GM23338 (cell line): ENCODE results near the gene BLACAT1. TPM values are rescaled to one million over a fixed set of nuclear protein-coding genes. Genes with fewer than 3 reads are reported as not detected.

Experiments used
- ATAC-seq: fragments of 200-7000 bp; cut with Tn5 transposase; 3 replicates; pipeline ENCODE4 v1.9.1; 2020
- DNase-seq: peaks from one replicate; pipeline ENCODE4 v3.0.0-alpha.2; 2015; ENCODE audit warnings: low spot score
- H2AFZ ChIP-seq: fragments of 200-600 bp; sonication (generic); 2 replicates; pipeline ENCODE4 v1.8.0; 2016; ENCODE audit warnings: antibody characterized with exemption, mild to moderate bottlenecking, moderate library complexity
- H3F3A ChIP-seq: fragments of 200-600 bp; sonication (generic); replicated peaks from 2 replicates; pipeline ENCODE4 v1.8.0; 2017; ENCODE audit warnings: antibody characterized with exemption, mixed run types, low read depth
- H3K27ac ChIP-seq: fragments of 200-600 bp; sonication (generic); 2 replicates; pipeline ENCODE4 v1.6.1; 2016; ENCODE audit warnings: low read depth
- H3K27me3 ChIP-seq: fragments of 200-600 bp; sonication (generic); 2 replicates; pipeline ENCODE4 v1.8.0; 2016; ENCODE audit warnings: mild to moderate bottlenecking, mixed run types, moderate library complexity; ENCODE audit not compliant: insufficient read depth
- H3K36me3 ChIP-seq: fragments of 200-600 bp; sonication (generic); 2 replicates; pipeline ENCODE4 v1.8.0; 2016; ENCODE audit warnings: mild to moderate bottlenecking; ENCODE audit not compliant: insufficient read depth
- H3K4me1 ChIP-seq: fragments of 200-600 bp; sonication (generic); 2 replicates; pipeline ENCODE4 v1.8.0; 2016; ENCODE audit warnings: mild to moderate bottlenecking, moderate library complexity; ENCODE audit not compliant: insufficient read depth
- H3K4me2 ChIP-seq: fragments of 200-600 bp; sonication (generic); 2 replicates; pipeline ENCODE4 v1.7.1; 2017; ENCODE audit warnings: mixed run types
- H3K4me3 ChIP-seq: fragments of 200-600 bp; sonication (generic); 2 replicates; pipeline ENCODE4 v1.6.1; 2016; ENCODE audit warnings: mixed run types
- H3K79me2 ChIP-seq: fragments of 200-600 bp; sonication (generic); replicated peaks from 2 replicates; pipeline ENCODE4 v1.8.0; 2017; ENCODE audit warnings: mild to moderate bottlenecking; ENCODE audit not compliant: insufficient read depth
- H3K9me2 ChIP-seq: fragments of 200-600 bp; sonication (generic); 2 replicates; pipeline ENCODE4 v1.8.0; 2017; ENCODE audit not compliant: insufficient read depth
- H4K20me1 ChIP-seq: fragments of 200-600 bp; sonication (generic); replicated peaks from 2 replicates; pipeline ENCODE4 v1.8.0; 2017; ENCODE audit warnings: mild to moderate bottlenecking; ENCODE audit not compliant: insufficient read depth
- H3K27ac Mint-ChIP-seq: 2 replicates; pipeline ENCODE4 v1.8.0; 2020; ENCODE audit warnings: inconsistent platforms, mild to moderate bottlenecking, moderate library complexity, mixed read lengths
- H3K27me3 Mint-ChIP-seq: 3 replicates; pipeline ENCODE4 v1.8.0; 2022; ENCODE audit warnings: low read depth, mild to moderate bottlenecking, moderate library complexity, mixed read lengths, inconsistent platforms; ENCODE audit not compliant: insufficient read depth, poor library complexity
- H3K36me3 Mint-ChIP-seq: 3 replicates; pipeline ENCODE4 v1.8.0; 2021; ENCODE audit warnings: low read depth, mild to moderate bottlenecking, inconsistent platforms, moderate library complexity, mixed read lengths
- H3K4me1 Mint-ChIP-seq: 3 replicates; pipeline ENCODE4 v1.8.0; 2020; ENCODE audit warnings: mild to moderate bottlenecking, inconsistent platforms, mixed read lengths
- H3K4me3 Mint-ChIP-seq: 3 replicates; pipeline ENCODE4 v1.8.0; 2021; ENCODE audit warnings: moderate library complexity, mild to moderate bottlenecking, inconsistent platforms, mixed read lengths
- H3K9me3 Mint-ChIP-seq: 3 replicates; pipeline ENCODE4 v1.8.0; 2020; ENCODE audit warnings: moderate library complexity, mild to moderate bottlenecking, inconsistent platforms, mixed read lengths
- ETS1 ChIP-seq: IDR thresholded peaks from 2 replicates; pipeline ENCODE4 v1.6.1; 2016; ENCODE audit warnings: antibody characterized with exemption
- EZH2phosphoT487 ChIP-seq: fragments of 200-600 bp; sonication (generic); IDR thresholded peaks from one replicate; pipeline ENCODE4 v1.8.1; 2018; ENCODE audit warnings: antibody characterized with exemption; ENCODE audit not compliant: unreplicated experiment
- JUNB ChIP-seq: IDR thresholded peaks from one replicate; pipeline ENCODE4 v1.6.1; 2016; ENCODE audit warnings: antibody characterized with exemption; ENCODE audit not compliant: unreplicated experiment
- REST ChIP-seq: IDR thresholded peaks from one replicate; pipeline ENCODE4 v1.6.1; 2018; ENCODE audit warnings: antibody characterized with exemption; ENCODE audit not compliant: unreplicated experiment
- STAT1 ChIP-seq: IDR thresholded peaks from one replicate; pipeline ENCODE4 v1.6.1; 2016; ENCODE audit warnings: antibody characterized with exemption; ENCODE audit not compliant: unreplicated experiment
- ZNF114 ChIP-seq: fragments of 250-450 bp; sonication (Bioruptor Pico); IDR thresholded peaks from 2 replicates; pipeline ENCODE4 v1.5.0; 2020; ENCODE audit warnings: mild to moderate bottlenecking, moderate library complexity
- ZNF462 ChIP-seq: fragments of 250-450 bp; sonication (Bioruptor Pico); IDR thresholded peaks from 2 replicates; pipeline ENCODE4 v1.5.0; 2020; ENCODE audit warnings: mild to moderate bottlenecking, moderate library complexity
- polyA plus RNA-seq: library from polyadenylated mRNA; unstranded; fragments of >200 nt; fragmentation: Nextera tagmentation; extraction: Ambion mirVana; gene quantifications from 2 replicates; pipeline ENCODE4 v1.2.1, GENCODE V29; 2016
- total RNA-seq: library from RNA; depleted of rRNA; stranded (reverse); fragments of >200 nt; shearing (Covaris generic); gene quantifications from 2 replicates; pipeline ENCODE4 v1.2.3, GENCODE V29; 2014

Gene BLACAT1
- total and polyA plus RNA-seq, 2 experiments from 2014 or later = 1.6 to 6.2 TPM

DNA sequence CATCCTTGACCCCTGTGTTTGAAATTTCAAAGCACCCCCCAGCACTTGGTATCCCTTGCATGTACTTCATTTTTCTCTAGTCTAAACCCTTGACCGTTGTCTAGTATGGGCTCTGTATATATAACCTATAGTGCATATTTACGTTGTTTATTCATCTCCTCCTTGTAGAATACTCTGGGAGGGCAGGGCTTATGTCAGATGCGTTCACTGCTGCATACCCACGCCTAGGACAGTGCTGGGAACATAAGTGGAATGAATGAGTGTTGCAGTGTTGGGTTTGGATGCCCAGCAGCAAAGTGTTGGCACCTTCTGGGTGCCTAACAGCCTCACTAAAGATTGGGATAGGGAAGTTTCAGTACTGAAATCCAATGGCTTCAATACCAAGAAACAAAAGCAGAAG, 17.6 kb upstream of the BLACAT1 start (continued):
- no peak for TF ChIP-seq REST

DNA sequence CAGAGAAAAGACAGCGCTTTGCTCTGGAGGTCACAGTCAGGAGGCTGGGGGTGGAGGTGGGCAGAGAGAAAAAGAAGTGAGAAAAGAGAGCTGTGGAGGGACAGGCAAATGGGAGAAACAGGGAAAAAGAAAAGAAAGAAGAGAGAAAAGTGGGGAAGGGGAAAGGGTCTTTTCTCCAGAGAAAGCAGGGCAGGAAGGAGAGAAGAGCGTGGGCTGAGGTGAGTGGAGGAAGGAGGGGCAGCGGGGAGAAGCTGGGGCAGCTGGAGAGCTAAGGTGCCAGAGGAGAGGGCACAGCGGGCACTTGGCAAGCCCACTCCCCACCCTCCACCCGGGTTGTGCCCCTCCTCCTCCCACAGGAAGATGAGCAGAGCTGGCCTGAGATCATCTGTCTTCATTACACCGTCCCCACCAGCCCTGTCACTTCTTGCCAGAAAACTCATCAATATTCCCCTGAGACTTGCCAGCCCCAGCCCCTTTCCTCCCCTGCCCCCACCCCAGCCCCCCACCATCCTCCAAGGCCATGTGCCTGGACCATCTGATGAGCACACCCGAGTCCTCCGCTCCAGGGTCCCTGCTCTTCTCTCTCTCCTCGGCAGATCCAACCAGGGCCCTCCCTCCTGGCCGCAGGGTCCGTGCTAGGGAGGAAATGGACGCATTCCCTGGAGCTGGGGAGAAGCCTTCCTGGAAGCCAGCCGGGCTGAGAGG, 17.0 kb upstream of the BLACAT1 start:
- Histone ChIP-seq H3K4me1 (peaks cover 20% of the 10 kb centered on the region), H3K79me2 (no peaks in the 10 kb centered on the region), H3K4me3 (no peak overlapping the region), H3F3A (peaks cover 7% of the 10 kb centered on the region; the same call in 1 of the 2 replicates), H3K36me3 (no peaks in the 10 kb centered on the region), H2AFZ (peak overlapping the region; percentile 38), H4K20me1 (no peaks in the 10 kb centered on the region), H3K9me2 (no peaks in the 10 kb centered on the region), H3K27ac (no peak overlapping the region), H3K27me3 (no peaks in the 10 kb centered on the region), H3K4me2 (peak overlapping the region; percentile 38; the same call in 1 of the 2 replicates)
- peaks cover 14% of the 10 kb centered on the region for H3K27me3 Mint-ChIP-seq
- H3K4me1 Mint-ChIP-seq = peaks cover 31% of the 10 kb centered on the region
- ATAC-seq (peak; percentile 57), DNase-seq (peak; percentile 46)
- H3K9me3 Mint-ChIP-seq = peaks cover 14% of the 10 kb centered on the region
- no peak overlapping the region for H3K27ac Mint-ChIP-seq
- peaks cover 6% of the 10 kb centered on the region; the same call in 2 of the 3 replicates for H3K36me3 Mint-ChIP-seq
- peak overlapping the region; percentile 32; the same call in 1 of the 3 replicates for H3K4me3 Mint-ChIP-seq
- TF ChIP-seq REST (no peak), ZNF114 (no peak), EZH2phosphoT487 (no peak), STAT1 (no peak), ETS1 (no peak), JUNB (no peak), ZNF462 (CRISPR knock-in tag) (no peak)
